ENCODE measurements around the gene GDPD5.
A peak's percentile ranks its signal among the peaks of the same experiment; 100 is the strongest.

GDPD5 gene

DNA sequence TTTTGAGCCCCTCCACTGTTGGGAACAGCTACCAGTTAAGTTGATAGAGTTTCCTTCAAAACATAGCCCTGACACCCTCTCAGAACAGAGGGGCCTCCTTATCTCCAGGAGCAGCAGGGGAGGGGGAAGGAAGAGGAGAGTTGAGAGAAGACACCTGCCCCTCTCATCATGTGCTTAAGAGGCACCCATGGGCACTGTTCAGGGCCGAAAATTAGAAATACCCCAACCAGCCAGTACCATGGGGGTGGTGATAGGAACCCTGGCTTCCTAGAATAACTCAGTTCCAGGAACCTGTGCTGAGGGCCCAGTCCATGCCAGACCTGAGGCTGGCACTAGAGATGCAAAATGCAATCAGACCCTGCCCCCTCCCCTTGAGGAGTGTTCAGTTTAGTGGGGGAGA, 9.3 kb upstream of the GDPD5 start:
- no peak for DNase-seq

GRCh38 chr11:75534259-75535069, 8.7 kb upstream of the GDPD5 start:
- DNase-seq: no peak

DNA sequence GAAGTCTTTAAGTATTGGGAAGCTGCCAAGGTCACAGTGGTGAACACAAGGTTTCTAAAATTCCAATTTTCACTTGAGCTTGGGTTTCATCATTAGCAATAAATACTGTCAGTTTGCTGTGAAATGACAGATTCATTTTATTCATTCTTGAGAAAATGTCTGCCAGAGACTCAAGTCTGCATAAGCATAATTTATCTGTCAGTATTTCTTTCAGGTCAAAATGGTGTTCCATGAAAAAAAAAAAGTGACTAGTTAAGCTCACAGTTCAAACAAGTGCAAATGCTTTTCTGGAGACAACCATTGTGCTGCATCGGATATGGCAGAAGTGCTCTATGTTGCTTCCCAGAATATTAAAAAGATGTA, 8.1 kb upstream of the GDPD5 start:
- no peak for DNase-seq

DNA sequence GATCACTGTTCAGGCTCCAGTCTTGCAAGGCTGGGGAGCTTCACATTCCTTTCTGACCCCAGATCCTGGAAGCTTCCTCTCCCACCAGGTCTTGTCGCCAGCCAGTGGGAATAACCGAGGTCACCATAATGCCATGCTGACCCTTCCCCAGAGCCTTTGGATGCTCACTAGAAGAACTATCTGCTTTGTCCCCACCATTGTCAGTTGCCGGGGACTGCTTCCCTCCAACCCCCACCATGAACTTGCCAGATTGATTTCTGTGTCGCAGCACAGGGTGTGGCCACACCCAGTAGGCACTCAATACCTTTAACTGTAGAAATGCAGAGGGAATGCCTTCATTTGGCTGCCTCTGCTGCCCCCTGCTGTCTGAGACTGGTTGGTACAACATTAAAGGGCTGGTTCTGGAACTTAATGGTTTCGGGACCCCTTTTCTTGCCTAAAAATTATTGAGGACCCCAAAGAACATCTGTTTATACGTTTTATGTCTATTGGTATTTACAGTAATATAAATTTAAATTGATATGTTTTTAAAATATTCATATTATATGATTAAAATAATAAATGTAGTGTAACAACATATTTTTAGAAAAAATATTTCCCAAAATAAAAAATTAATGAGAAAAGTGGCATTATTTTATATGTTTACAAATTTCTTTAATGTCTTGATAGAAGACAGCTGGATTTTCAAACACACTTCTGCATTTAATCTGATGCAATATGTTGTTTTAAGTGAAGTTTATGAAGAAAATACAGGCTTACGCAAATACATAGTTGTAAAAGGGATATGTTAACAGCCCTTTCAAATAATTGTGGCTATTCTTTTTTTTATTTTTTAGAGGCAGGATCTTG, 6.7 kb upstream of the GDPD5 start:
- DNase-seq: peak; percentile 74 to 85 (median 83)

GRCh38 chr11:75531325-75531724, 5.6 kb upstream of the GDPD5 start:
- no peak for DNase-seq

GRCh38 chr11:75530577-75530976, 4.8 kb upstream of the GDPD5 start:
- DNase-seq: no peak

- DNase-seq: no peak
These were observed 2.4 kb upstream of the GDPD5 start for GRCh38 chr11:75527938-75528735.

- no peak for DNase-seq
These were observed 1.4 kb upstream of the GDPD5 start for GRCh38 chr11:75527130-75527529.

DNA sequence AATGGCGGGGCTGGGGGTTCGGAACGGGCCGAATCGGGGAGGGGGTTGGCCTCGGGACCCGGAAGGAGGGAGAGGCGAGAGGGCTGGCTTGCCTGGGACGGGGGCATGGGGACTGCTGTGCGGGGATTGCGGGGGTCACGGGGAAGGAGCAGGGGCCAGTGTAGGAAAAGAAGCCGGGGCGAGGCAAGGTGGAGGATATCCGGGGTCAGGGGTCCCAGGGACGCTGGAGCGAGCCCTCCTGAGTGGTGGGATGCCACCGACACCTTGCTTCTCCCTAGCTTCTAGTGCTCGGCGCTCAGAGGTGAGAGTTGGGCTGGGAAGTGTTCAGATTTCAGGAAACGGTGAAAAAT, 426 bp upstream of the GDPD5 start:
- DNase-seq: no peak

GRCh38 chr11:75524665-75525432, 892 bp downstream of the GDPD5 start:
- peak; percentile 56 to 65 (median 63) for DNase-seq

DNA sequence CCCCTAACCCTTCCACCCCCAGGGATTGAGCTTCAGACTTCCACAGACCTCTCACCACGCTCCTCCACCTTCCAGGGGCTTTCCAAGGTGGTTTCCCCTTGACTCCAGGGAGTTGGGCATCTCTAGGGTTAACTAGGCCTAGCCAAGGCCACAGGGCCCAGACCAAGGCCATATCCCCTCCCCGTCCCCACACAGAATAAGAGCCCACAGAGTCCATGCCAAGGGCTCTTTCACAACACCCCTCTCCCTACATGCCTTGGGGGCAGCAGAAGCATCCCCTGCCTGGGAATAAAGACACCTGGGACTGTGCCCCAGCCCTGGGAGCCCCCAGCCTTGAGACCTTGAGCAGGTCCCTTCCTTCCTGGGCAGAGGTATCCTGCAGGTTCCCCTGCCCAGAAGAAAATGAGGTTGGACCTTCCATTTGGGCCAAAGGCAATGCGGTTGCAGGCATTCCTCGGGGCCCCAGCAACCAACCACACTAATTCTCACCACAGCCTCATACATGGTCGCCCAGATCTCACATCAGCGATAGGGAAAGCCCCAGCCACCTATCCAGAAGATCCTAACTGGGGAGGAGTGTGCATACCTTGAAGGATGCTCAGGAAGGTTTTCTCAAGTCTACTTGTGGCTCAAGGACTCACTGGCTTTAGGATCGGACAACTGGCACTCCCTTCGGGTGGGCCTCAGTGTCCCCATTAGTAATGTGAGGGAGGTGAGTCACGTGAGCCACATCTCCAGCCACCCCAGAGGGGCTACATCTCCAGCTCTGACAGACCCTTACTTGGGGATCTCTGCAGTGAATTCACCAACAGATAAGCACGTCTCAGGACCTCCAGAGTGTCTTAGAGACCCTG, 1.7 kb downstream of the GDPD5 start:
- DNase-seq: no peak

GRCh38 chr11:75523189-75523588, 2.6 kb downstream of the GDPD5 start:
- no peak for DNase-seq

DNA sequence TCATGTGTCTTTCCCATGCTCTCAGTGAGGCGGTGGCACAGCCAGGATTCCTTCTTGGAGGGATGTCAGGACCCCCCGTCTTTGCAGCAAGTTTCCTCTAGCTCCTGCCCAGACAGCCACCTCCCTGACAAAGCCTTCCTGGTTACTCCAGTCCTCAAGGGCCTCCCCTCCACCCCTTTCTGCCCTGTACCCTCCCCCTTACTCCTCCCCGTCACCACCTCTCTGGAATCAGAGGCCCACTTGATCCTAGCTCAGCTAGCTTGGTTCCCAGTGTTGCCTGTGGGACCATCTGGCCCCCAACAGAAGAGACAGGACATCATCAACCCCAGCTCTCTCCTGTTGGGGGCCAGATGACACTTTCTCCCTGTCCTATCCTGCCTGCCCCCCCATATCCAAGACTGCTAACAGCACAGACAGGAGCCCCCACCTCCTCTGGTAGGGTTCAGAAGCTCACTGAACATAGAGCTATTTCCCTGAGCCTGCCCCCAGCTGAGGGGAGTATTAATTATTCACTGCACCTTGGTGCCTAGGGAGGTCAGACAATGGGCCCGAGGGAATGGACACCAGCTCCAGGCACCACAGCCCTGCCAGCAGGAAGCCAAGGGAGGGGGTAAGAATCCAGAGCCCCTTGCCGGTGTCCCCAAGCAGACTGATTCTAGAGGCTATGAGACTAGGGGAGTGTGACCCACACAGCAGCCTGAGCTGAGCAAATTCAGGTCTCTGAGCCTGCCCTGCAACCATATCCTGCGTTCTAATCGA, 3.3 kb downstream of the GDPD5 start:
- DNase-seq: no peak

GRCh38 chr11:75520688-75521087, 5.1 kb downstream of the GDPD5 start:
- no peak for DNase-seq

GRCh38 chr11:75518771-75519653, 6.7 kb downstream of the GDPD5 start:
- no peak for DNase-seq

- DNase-seq: no peak
These were observed 7.6 kb downstream of the GDPD5 start for GRCh38 chr11:75518204-75518549.

DNA sequence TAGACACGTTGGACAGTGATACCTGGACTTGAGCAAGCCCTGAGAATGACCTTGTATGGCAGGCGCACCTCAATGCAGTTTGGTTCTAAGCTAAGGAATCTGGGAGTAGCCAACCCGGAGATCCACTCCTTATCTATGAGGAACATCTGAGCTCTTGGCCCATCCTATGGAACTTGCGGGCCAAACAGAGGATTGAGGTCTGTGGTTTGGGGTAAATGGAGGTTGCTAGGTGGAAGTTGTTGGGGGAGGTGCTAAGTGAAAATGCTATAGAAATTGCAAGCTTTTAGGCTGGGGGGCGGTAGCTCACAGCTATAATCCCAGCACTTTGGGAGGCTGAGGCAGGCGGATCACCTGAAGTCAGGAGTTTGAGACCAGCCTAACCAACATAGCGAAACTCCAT, 8.9 kb downstream of the GDPD5 start:
- no peak for DNase-seq

GRCh38 chr11:75516140-75516539, 9.6 kb downstream of the GDPD5 start:
- DNase-seq: no peak

DNA sequence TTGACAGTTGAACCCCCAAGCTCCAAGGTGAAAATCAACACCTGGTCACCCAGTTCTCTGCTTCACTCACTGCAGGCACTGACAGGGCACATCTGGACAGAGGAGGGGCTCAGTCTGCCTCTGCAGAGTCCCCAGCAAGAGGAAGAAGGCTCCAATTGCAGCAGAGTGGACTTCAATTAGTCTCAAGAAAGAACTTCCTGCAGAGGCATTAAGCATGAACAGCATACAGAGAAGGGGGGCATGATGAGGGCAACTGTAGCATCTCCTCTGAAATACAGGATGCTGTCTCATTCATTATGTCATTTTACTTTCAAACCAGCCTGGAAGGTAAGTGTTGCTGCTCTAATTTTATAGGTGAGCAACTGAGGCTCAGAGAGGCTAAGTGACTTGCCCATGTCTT, 11.1 kb downstream of the GDPD5 start:
- DNase-seq: no peak

DNA sequence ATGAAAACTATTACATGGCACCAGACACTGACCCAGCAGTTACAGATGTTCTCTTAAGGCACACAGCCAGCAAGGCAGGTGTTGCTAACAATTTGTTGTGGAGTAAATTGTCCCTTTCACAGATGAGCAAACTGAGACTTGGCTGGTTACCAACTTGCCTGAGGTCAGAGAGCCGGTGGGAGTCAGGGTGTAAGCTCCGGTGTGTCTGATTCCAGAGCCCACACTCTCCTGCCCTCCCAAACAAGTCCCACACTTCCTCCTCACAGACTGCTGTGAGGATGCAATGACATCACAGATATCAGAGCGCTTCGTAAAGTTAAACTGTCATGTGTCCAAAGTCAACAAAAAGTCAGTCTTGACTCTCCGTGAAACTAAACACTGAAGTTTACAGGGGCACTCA, 12.5 kb downstream of the GDPD5 start:
- DNase-seq: no peak

All from suppressor macrophage treated with lipopolysaccharide for 1 hour (primary cell).